WTC11 (cell line): ENCODE data around the gene SYPL2. TPM values are rescaled to one million over a fixed set of nuclear protein-coding genes. Genes with fewer than 3 reads are reported as not detected.

Experiments
- ATAC-seq: fragments of 200-7000 bp; cut with Tn5 transposase; 2 replicates; pipeline ENCODE4 v1.10.0; 2021; ENCODE audit warnings: mild to moderate bottlenecking, moderate library complexity
- CTCF ChIA-PET: fragments of 300-600 bp; sonication (Branson Sonifier 250); formaldehyde crosslinking; loops from one replicate; lab custom pipeline; 2021; ENCODE audit warnings: antibody characterized with exemption; lab: Charles Lee
- POLR2A ChIA-PET: fragments of 350-600 bp; sonication (Branson Sonifier 250); formaldehyde crosslinking; loops from one replicate; lab custom pipeline; 2021; ENCODE audit warnings: antibody characterized with exemption; lab: Charles Lee
- DNase-seq: peaks from one replicate; pipeline ENCODE4 v3.0.0; 2021; ENCODE audit warnings: low spot score
- H3K27ac Mint-ChIP-seq: 2 replicates; pipeline ENCODE4 v1.8.0; 2021; ENCODE audit warnings: mixed read lengths
- H3K27me3 Mint-ChIP-seq: 2 replicates; pipeline ENCODE4 v1.8.0; 2021; ENCODE audit warnings: low read depth, mild to moderate bottlenecking, moderate library complexity, mixed read lengths
- H3K36me3 Mint-ChIP-seq: 2 replicates; pipeline ENCODE4 v1.8.0; 2021; ENCODE audit warnings: mixed read lengths
- H3K4me1 Mint-ChIP-seq: 2 replicates; pipeline ENCODE4 v1.8.0; 2022; ENCODE audit warnings: mixed read lengths
- H3K4me3 Mint-ChIP-seq: 2 replicates; pipeline ENCODE4 v1.8.0; 2021; ENCODE audit warnings: mild to moderate bottlenecking, moderate library complexity, mixed read lengths
- H3K9me3 Mint-ChIP-seq: 2 replicates; pipeline ENCODE4 v1.8.0; 2021; ENCODE audit warnings: mixed read lengths
- AFF4 ChIP-seq: sonication (generic); formaldehyde crosslinking; IDR thresholded peaks from 2 replicates; pipeline ENCODE4 v1.8.1; 2023; ENCODE audit warnings: mild to moderate bottlenecking, missing genetic modification reagents, borderline replicate concordance
- AR ChIP-seq: fragments of 250-450 bp; sonication (Bioruptor Pico); IDR thresholded peaks from 2 replicates; pipeline ENCODE4 v1.9.0; 2021; ENCODE audit warnings: mild to moderate bottlenecking
- ATF3 ChIP-seq: sonication (generic); formaldehyde crosslinking; conservative IDR thresholded peaks from 2 replicates; pipeline ENCODE4 v1.8.1; 2022; ENCODE audit warnings: mild to moderate bottlenecking, missing genetic modification reagents
- CREM ChIP-seq: sonication (generic); formaldehyde crosslinking; IDR thresholded peaks from 2 replicates; pipeline ENCODE4 v1.8.1; 2022; ENCODE audit warnings: mild to moderate bottlenecking, missing genetic modification reagents, moderate library complexity
- E2F1 ChIP-seq: sonication (generic); formaldehyde crosslinking; IDR thresholded peaks from 2 replicates; pipeline ENCODE4 v1.8.0; 2022; ENCODE audit warnings: mild to moderate bottlenecking, missing genetic modification reagents
- GTF2I ChIP-seq: fragments of 250-450 bp; sonication (Bioruptor Pico); conservative IDR thresholded peaks from 2 replicates; pipeline ENCODE4 v1.4.0; 2021; ENCODE audit warnings: mild to moderate bottlenecking
- IRF1 ChIP-seq: sonication (generic); formaldehyde crosslinking; IDR thresholded peaks from 2 replicates; pipeline ENCODE4 v1.8.0; 2023; ENCODE audit warnings: missing genetic modification reagents
- MXD4 ChIP-seq: fragments of 250-450 bp; sonication (Bioruptor Pico); IDR thresholded peaks from 2 replicates; pipeline ENCODE4 v1.8.0; 2021; ENCODE audit warnings: mild to moderate bottlenecking, moderate library complexity, borderline replicate concordance
- NFATC4 ChIP-seq: fragments of 250-450 bp; sonication (Bioruptor Pico); IDR thresholded peaks from 2 replicates; pipeline ENCODE4 v1.9.0; 2021; ENCODE audit warnings: mild to moderate bottlenecking
- NFYB ChIP-seq: sonication (generic); formaldehyde crosslinking; conservative IDR thresholded peaks from 2 replicates; pipeline ENCODE4 v1.8.0; 2022; ENCODE audit warnings: low read depth, missing genetic modification reagents
- NR1H2 ChIP-seq: sonication (generic); formaldehyde crosslinking; IDR thresholded peaks from 2 replicates; pipeline ENCODE4 v1.9.0; 2021; ENCODE audit warnings: mild to moderate bottlenecking, moderate library complexity, missing genetic modification reagents
- SMAD3 ChIP-seq: sonication (generic); formaldehyde crosslinking; IDR thresholded peaks from 2 replicates; pipeline ENCODE4 v1.8.0; 2022; ENCODE audit warnings: missing genetic modification reagents, mild to moderate bottlenecking, borderline replicate concordance
- TEAD4 ChIP-seq: sonication (generic); formaldehyde crosslinking; IDR thresholded peaks from 2 replicates; pipeline ENCODE4 v1.8.0; 2022; ENCODE audit warnings: mild to moderate bottlenecking, missing genetic modification reagents
- ZMAT4 ChIP-seq: fragments of 250-450 bp; sonication (Bioruptor Pico); IDR thresholded peaks from 2 replicates; pipeline ENCODE4 v1.9.0; 2021; ENCODE audit warnings: mild to moderate bottlenecking
- ZNF219 ChIP-seq: sonication (generic); formaldehyde crosslinking; IDR thresholded peaks from 2 replicates; pipeline ENCODE4 v1.8.0; 2023; ENCODE audit warnings: missing genetic modification reagents, mild to moderate bottlenecking, borderline replicate concordance
- total RNA-seq: library from RNA; stranded (reverse); gene quantifications from 3 replicates; pipeline ENCODE4 v1.2.3, GENCODE V29; 2021

SYPL2 gene
- total RNA-seq, 1 experiment from 2014 or later = 3.7 TPM

GRCh38 chr1:109466452-109467300, at the start of gene SYPL2 (continued):
- peak; percentile 38; the same call in 1 of the 2 replicates for TF ChIP-seq ZNF219

- H3K9me3 Mint-ChIP-seq = no peaks in the 10 kb centered on the region
- no peaks in the 10 kb centered on the region for H3K27me3 Mint-ChIP-seq
- ATAC-seq = no peak
- peaks cover 17% of the 10 kb centered on the region for H3K36me3 Mint-ChIP-seq
- POLR2A ChIA-PET = no interaction called here
- no peak overlapping the region for H3K4me3 Mint-ChIP-seq
- H3K27ac Mint-ChIP-seq = 0 out of 2 replicates have a peak overlapping the region, but pooled peaks have one; percentile 13
- CTCF ChIA-PET = no interaction called here
- TF ChIP-seq ATF3 (CRISPR knock-in tag) (no peak), GTF2I (CRISPR knock-in tag) (no peak), CREM (CRISPR knock-in tag) (no peak), MXD4 (CRISPR knock-in tag) (no peak), TEAD4 (CRISPR knock-in tag) (no peak), ZMAT4 (CRISPR knock-in tag) (no peak), AR (CRISPR knock-in tag) (no peak), IRF1 (no peak), NR1H2 (no peak), ZNF219 (no peak), E2F1 (CRISPR knock-in tag) (no peak), AFF4 (CRISPR knock-in tag) (no peak), SMAD3 (no peak), NFATC4 (CRISPR knock-in tag) (no peak), NFYB (CRISPR knock-in tag) (no peak)
- H3K4me1 Mint-ChIP-seq = peaks cover 27% of the 10 kb centered on the region
- DNase-seq = no peak
These were observed 42.8 kb upstream of the SYPL2 start for GRCh38 chr1:109423498-109423897.
